ENCODE results near the gene ARL2.

- TF ChIP-seq CTCF (conservative IDR thresholded peaks at IDR 0.05) (no peak), ZFX (IDR thresholded peaks at IDR 0.05) (no peak)
Observed at GRCh38 chr11:64969209-64969608, 44.8 kb upstream of the ARL2 start.
